Measurements from ENCODE around the gene CLTCL1. TPM values are rescaled to one million over a fixed set of nuclear protein-coding genes. Genes with fewer than 3 reads are reported as not detected.
"Not testable (repeated sequence)": the region's sequence is repeated elsewhere in the genome, so short reads cannot be mapped to it uniquely, and the experiment has no call there.

Gene CLTCL1
- total RNA-seq, 1 donor from 2014 or later, result 4.3 TPM

DNA sequence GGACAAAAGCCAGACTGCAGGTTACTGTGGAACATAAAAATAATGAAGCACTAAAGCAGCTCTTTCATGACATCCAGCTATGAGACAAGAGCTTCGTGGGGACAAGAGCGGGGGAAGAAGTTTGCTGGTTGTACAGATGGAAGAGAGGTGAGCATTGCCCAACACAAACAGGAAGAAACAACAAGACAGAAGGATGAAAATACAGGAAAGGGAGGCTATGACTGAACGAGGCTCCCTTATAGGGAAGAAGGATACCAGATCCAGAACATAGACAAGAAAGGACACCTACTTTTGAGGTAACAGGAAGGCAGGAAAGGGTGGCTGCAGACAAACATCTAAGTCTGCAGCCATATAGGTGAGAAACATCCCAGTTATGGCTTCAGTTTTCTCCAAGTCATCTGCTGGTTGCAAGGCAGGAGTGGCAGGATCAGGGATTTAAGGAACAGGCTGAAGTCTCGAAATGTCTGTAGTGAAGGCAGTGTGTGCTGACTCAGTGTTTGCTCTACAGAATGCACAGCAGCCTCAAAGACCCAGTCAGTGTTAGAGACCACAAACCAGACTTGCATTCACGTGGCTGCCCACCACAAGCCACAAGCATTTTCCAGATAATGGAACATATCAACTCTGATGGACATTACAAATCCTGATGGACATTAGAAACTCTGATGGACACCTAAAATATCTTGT lies 1.9 kb downstream of the CLTCL1 start:
- no peak for TF ChIP-seq CTCF (conservative IDR thresholded peaks at IDR 0.05; ENCODE audit: low read depth, low read length)
- no peak for DNase-seq (ENCODE audit: low read depth)

GRCh38 chr22:19287889-19288288 lies 3.6 kb downstream of the CLTCL1 start:
- TF ChIP-seq CTCF (conservative IDR thresholded peaks at IDR 0.05; ENCODE audit: low read depth, low read length), result no peak
- no peak for DNase-seq (ENCODE audit: low read depth)
- H3K4me3 ChIP-seq (ENCODE audit: low read depth, low read length), result no peak overlapping the region

More for the DNA sequence above, 1.9 kb downstream of the CLTCL1 start:
- H3K4me3 ChIP-seq (ENCODE audit: low read depth, low read length), result no peak overlapping the region

GRCh38 chr22:19287076-19287707 lies 4.3 kb downstream of the CLTCL1 start:
- H3K4me3 ChIP-seq (ENCODE audit: low read depth, low read length), result no peak overlapping the region
- TF ChIP-seq CTCF (conservative IDR thresholded peaks at IDR 0.05; ENCODE audit: low read depth, low read length), result no peak
- DNase-seq (ENCODE audit: low read depth), result no peak

- TF ChIP-seq CTCF (conservative IDR thresholded peaks at IDR 0.05; ENCODE audit: low read depth, low read length), result no peak
- DNase-seq (ENCODE audit: low read depth), result no peak
- H3K4me3 ChIP-seq (ENCODE audit: low read depth, low read length), result no peak overlapping the region
Measured at GRCh38 chr22:19285831-19286230, 5.7 kb downstream of the CLTCL1 start.

DNA sequence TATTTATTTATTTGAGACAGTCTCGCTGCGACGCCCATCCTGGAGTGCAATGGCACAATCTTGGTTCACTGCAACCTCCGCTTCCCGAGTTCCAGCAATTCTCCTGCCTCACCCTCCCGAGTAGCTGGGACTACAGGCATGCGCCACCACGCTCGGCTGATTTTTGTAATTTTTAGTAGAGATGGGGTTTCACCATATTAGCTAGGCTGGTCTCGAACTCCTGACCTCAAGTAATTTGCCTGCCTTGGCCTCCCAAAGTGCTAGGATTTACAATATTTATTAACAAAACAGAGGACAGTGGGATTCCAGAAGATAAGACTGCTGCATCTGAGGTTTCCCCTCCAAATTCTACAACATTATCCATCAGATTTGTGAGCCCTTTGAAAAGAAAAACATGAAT lies 12.4 kb downstream of the CLTCL1 start:
- not testable (repeated sequence) for H3K4me3 ChIP-seq (ENCODE audit: low read depth, low read length)

GRCh38 chr22:19277785-19278184 lies 13.7 kb downstream of the CLTCL1 start:
- DNase-seq (ENCODE audit: low read depth), result no peak
- no peak for TF ChIP-seq CTCF (conservative IDR thresholded peaks at IDR 0.05; ENCODE audit: low read depth, low read length)
- H3K4me3 ChIP-seq (ENCODE audit: low read depth, low read length), result no peak overlapping the region

More for the DNA sequence above, 12.4 kb downstream of the CLTCL1 start:
- DNase-seq (ENCODE audit: low read depth), result not testable (repeated sequence)

DNA sequence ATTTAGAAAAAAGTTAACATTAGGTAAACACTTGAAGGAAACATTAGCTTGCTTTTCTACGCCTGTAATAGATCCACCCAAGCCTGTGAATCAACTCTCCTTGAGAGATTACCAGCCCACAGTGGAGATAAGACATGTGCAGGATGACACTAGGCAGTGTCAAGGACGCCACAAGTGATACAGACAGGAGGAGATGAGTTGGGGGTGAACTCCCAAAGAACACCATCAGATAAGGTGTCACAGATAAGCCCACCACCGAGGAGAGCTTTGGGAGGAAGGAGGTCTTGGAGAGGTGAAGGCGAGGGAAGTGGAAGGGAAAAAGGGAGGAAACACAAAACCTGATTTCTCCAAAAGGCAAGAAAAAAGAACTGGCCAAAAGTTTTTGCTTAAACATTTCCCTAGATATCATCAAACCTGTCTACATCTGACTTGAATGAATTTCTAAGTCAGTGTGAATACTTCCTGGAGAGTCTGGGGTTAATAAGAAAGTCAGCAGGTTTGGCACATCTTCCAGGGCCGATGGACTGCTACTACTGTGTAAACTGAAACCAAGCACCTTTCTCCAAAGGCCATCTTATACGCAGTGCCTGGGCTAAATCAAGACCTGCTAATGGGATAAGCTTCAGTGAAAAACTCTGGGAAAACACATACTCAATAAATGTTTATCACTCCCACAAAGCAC lies 15.5 kb downstream of the CLTCL1 start:
- DNase-seq (ENCODE audit: low read depth), result no peak
- no peak overlapping the region for H3K4me3 ChIP-seq (ENCODE audit: low read depth, low read length)
- no peak for TF ChIP-seq CTCF (conservative IDR thresholded peaks at IDR 0.05; ENCODE audit: low read depth, low read length)
